CD4-positive, alpha-beta T cell (primary cell): ENCODE results near the gene HDLBP. TPM values are rescaled to one million over a fixed set of nuclear protein-coding genes. Genes with fewer than 3 reads are reported as not detected.

Experiments used
- ATAC-seq: fragments of 200-7000 bp; cut with Tn5 transposase; one replicate; pipeline ENCODE4 v1.10.0; 2022; ENCODE audit warnings: mild to moderate bottlenecking; ENCODE audit not compliant: poor library complexity
- CTCF ChIA-PET: fragments of 350-600 bp; sonication (Branson Sonifier 250); formaldehyde crosslinking; loops from one replicate; lab custom pipeline; 2021; ENCODE audit warnings: antibody characterized with exemption, inconsistent platforms; lab: Charles Lee
- POLR2A ChIA-PET: fragments of 350-600 bp; sonication (Branson Sonifier 250); formaldehyde crosslinking; loops from one replicate; lab custom pipeline; 2021; ENCODE audit warnings: antibody characterized with exemption, inconsistent platforms; lab: Charles Lee
- DNase-seq, 14 experiments: peaks; one replicate each; pipeline ENCODE4 v3.0.0-alpha.2; 2013 to 2020; ENCODE audit warnings: mixed read lengths in 2 of 14
- H3K27ac ChIP-seq, 2 donors: one replicate each; pipeline versions ENCODE4 v1.5.1 to v1.7.0; 2013; ENCODE audit warnings: low read length in 2 of 2, low read depth in 1 of 2, mild to moderate bottlenecking in 1 of 2
- H3K27me3 ChIP-seq, 2 experiments: 1 replicate in 1 of 2; 2 replicates in 1 of 2; pipeline versions ENCODE4 v1.6.1 to v1.7.0; 2013; ENCODE audit warnings: low read length in 2 of 2, control low read depth in 1 of 2, mild to moderate bottlenecking in 1 of 2, moderate library complexity in 1 of 2; ENCODE audit not compliant: insufficient read depth in 2 of 2, control insufficient read depth in 1 of 2
- H3K36me3 ChIP-seq: one replicate; pipeline ENCODE4 v1.6.1; 2013; ENCODE audit warnings: low read length, control low read depth; ENCODE audit not compliant: insufficient read depth
- H3K4me1 ChIP-seq: one replicate; pipeline ENCODE4 v1.6.1; 2013; ENCODE audit warnings: low read length, control low read depth; ENCODE audit not compliant: insufficient read depth
- H3K4me3 ChIP-seq: one replicate; pipeline ENCODE4 v1.5.1; 2013; ENCODE audit warnings: mild to moderate bottlenecking, low read length, moderate library complexity
- H3K9me3 ChIP-seq, 2 experiments: 1 replicate in 1 of 2; 2 replicates in 1 of 2; pipeline versions ENCODE4 v1.6.1 to v1.7.0; 2013; ENCODE audit warnings: low read length in 2 of 2, mild to moderate bottlenecking in 2 of 2, control low read depth in 1 of 2, moderate library complexity in 1 of 2; ENCODE audit not compliant: control insufficient read depth in 1 of 2, insufficient read depth in 1 of 2
- H3K27ac Mint-ChIP-seq: one replicate; pipeline ENCODE4 v1.8.0; 2020; ENCODE audit warnings: mixed read lengths
- H3K27me3 Mint-ChIP-seq: one replicate; pipeline ENCODE4 v1.8.0; 2021; ENCODE audit warnings: mixed read lengths
- H3K36me3 Mint-ChIP-seq: one replicate; pipeline ENCODE4 v1.8.0; 2021; ENCODE audit warnings: low read depth, mixed read lengths
- H3K4me1 Mint-ChIP-seq: one replicate; pipeline ENCODE4 v1.8.0; 2021; ENCODE audit warnings: low read depth, mixed read lengths
- H3K4me3 Mint-ChIP-seq: one replicate; pipeline ENCODE4 v1.8.0; 2020; ENCODE audit warnings: mild to moderate bottlenecking, mixed read lengths
- H3K9me3 Mint-ChIP-seq: one replicate; pipeline ENCODE4 v1.8.0; 2020; ENCODE audit warnings: mixed read lengths
- intact Hi-C, 2 experiments: fragments of 100-400 bp; cut with DNase I in 1 of 2; cut with micrococcal nuclease in 1 of 2; formaldehyde crosslinking; loops; one replicate each; pipeline versions ENCODE4 v1.15.1 to v1.9.0; 2023 to 2025; cut with DNase I, micrococcal nuclease
- total RNA-seq, 174 experiments: library from RNA in 2 of 174; stranded (reverse) in 2 of 174; gene quantifications; one replicate each; pipeline ENCODE4 v1.2.3 and lab custom pipeline; 2021 to 2026
- TF ChIP-seq, protein P1 (sequence below): fragments of 200-600 bp; IDR thresholded peaks from one replicate; pipeline ENCODE4 v1.8.0; 2022; ENCODE audit warnings: antibody characterized with exemption, mild to moderate bottlenecking

The HDLBP gene
- total RNA-seq, 2 experiments from 2014 or later: 82.0 to 97.9 TPM

DNA sequence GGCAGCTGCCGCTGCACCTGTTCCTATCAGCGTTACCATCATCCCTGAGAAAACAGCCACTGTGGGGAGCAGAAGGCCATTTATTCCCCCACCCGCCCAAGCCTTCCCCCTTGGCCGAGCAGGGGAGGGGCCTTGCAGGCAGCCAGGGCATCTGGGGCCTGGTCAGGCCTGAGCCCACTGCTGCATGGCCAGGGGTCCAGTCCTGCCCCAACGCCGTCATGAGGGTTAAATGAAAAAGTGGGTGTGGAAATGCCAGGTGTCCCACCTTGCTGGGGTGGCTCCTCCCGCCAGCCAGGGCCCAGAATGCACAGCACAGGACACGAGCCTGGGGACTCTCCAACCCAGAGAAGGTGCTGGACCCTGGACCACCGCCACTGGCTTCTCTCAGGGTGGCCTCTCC, 112.8 kb downstream of the HDLBP start:
- Histone ChIP-seq H3K27me3 (no peaks in the 10 kb centered on the region), H3K36me3 (no peaks in the 10 kb centered on the region), H3K4me3 (no peak overlapping the region), H3K27ac (no peak overlapping the region), H3K9me3 (no peaks in the 10 kb centered on the region), H3K4me1 (no peaks in the 10 kb centered on the region)
- CTCF ChIA-PET: no interaction called here
- Mint-ChIP-seq H3K4me1 (no peaks in the 10 kb centered on the region), H3K9me3 (no peaks in the 10 kb centered on the region), H3K27me3 (no peaks in the 10 kb centered on the region), H3K4me3 (no peak overlapping the region), H3K36me3 (no peaks in the 10 kb centered on the region), H3K27ac (no peak overlapping the region)
- no peak for ATAC-seq
- TF ChIP-seq, protein P1, sequence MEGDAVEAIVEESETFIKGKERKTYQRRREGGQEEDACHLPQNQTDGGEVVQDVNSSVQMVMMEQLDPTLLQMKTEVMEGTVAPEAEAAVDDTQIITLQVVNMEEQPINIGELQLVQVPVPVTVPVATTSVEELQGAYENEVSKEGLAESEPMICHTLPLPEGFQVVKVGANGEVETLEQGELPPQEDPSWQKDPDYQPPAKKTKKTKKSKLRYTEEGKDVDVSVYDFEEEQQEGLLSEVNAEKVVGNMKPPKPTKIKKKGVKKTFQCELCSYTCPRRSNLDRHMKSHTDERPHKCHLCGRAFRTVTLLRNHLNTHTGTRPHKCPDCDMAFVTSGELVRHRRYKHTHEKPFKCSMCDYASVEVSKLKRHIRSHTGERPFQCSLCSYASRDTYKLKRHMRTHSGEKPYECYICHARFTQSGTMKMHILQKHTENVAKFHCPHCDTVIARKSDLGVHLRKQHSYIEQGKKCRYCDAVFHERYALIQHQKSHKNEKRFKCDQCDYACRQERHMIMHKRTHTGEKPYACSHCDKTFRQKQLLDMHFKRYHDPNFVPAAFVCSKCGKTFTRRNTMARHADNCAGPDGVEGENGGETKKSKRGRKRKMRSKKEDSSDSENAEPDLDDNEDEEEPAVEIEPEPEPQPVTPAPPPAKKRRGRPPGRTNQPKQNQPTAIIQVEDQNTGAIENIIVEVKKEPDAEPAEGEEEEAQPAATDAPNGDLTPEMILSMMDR: no peak
- intact Hi-C loops: no loop called here
- POLR2A ChIA-PET: no interaction called here
- DNase-seq: no peak

GRCh38 chr2:241202268-241202585, 113.2 kb downstream of the HDLBP start:
- H3K4me3 ChIP-seq: no peak overlapping the region
- TF ChIP-seq, protein P1: no peak
- no peak overlapping the region for H3K27ac ChIP-seq
- ChIA-PET CTCF (no interaction called here), POLR2A (no interaction called here)
- H3K9me3 ChIP-seq: no peaks in the 10 kb centered on the region
- Mint-ChIP-seq H3K9me3 (no peaks in the 10 kb centered on the region), H3K4me3 (no peak overlapping the region), H3K27me3 (no peaks in the 10 kb centered on the region), H3K4me1 (no peaks in the 10 kb centered on the region), H3K27ac (no peak overlapping the region), H3K36me3 (no peaks in the 10 kb centered on the region)
- no peaks in the 10 kb centered on the region for H3K27me3 ChIP-seq
- no peaks in the 10 kb centered on the region for H3K36me3 ChIP-seq
- intact Hi-C loops: no loop called here
- no peak for DNase-seq
- no peak for ATAC-seq
- H3K4me1 ChIP-seq: no peaks in the 10 kb centered on the region

- intact Hi-C loops: no loop called here
- POLR2A ChIA-PET: no interaction called here
- Histone ChIP-seq H3K27me3 (no peaks in the 10 kb centered on the region), H3K4me3 (no peak overlapping the region), H3K27ac (no peak overlapping the region), H3K4me1 (no peaks in the 10 kb centered on the region), H3K36me3 (no peaks in the 10 kb centered on the region), H3K9me3 (no peaks in the 10 kb centered on the region)
- ATAC-seq (no peak), DNase-seq (no peak)
- CTCF ChIA-PET: no interaction called here
- H3K4me1 Mint-ChIP-seq: no peaks in the 10 kb centered on the region
- no peak overlapping the region for H3K27ac Mint-ChIP-seq
- TF ChIP-seq, protein P1: no peak
- no peaks in the 10 kb centered on the region for H3K36me3 Mint-ChIP-seq
- no peaks in the 10 kb centered on the region for H3K27me3 Mint-ChIP-seq
- H3K4me3 Mint-ChIP-seq: no peak overlapping the region
- H3K9me3 Mint-ChIP-seq: no peaks in the 10 kb centered on the region
Measured at GRCh38 chr2:241201445-241202267, 113.8 kb downstream of the HDLBP start.
